ENCODE measurements around the gene FLNB. TPM values are rescaled to one million over a fixed set of nuclear protein-coding genes. Genes with fewer than 3 reads are reported as not detected.
A peak's percentile ranks its signal among the peaks of the same experiment; 100 is the strongest.

FLNB gene
- total RNA-seq, 2 donors from 2014 or later = 104 to 121 TPM

- Histone ChIP-seq H3K4me3 (no peak overlapping the region), H3K27me3 (no peaks in the 10 kb centered on the region), H3K4me1 (peaks cover 43% of the 10 kb centered on the region), H3K27ac (peak overlapping the region in 3 of 4 donors; percentile 8 to 56 (median 35)), H3K36me3 (replicated peaks in 1 of 2; ENCODE audit: insufficient read depth in 1 of 2, low read depth in 2 of 2) (no peaks in the 10 kb centered on the region), H3K9me3 (no peaks in the 10 kb centered on the region)
- DNase-seq = no peak
- intact Hi-C loops (cut with DNase I) = no loop called here
- TF ChIP-seq CTCF (IDR thresholded peaks at IDR 0.05) (no peak), POLR2A (IDR thresholded peaks at IDR 0.05) (no peak)
- WGBS, 2 donors = 80 to 81% methylated on average over 14 of the region's 14 CpGs
- ATAC-seq = no peak
These were observed 64.0 kb downstream of the FLNB start for GRCh38 chr3:58072052-58072762.

- 80 to 83% methylated on average over 3 of the region's 3 CpGs for WGBS, 2 donors
- peak overlapping the region in 1 of 4 donors; percentile 56 for H3K27ac ChIP-seq
These were observed 64.5 kb downstream of the FLNB start for GRCh38 chr3:58072763-58073130.

DNA sequence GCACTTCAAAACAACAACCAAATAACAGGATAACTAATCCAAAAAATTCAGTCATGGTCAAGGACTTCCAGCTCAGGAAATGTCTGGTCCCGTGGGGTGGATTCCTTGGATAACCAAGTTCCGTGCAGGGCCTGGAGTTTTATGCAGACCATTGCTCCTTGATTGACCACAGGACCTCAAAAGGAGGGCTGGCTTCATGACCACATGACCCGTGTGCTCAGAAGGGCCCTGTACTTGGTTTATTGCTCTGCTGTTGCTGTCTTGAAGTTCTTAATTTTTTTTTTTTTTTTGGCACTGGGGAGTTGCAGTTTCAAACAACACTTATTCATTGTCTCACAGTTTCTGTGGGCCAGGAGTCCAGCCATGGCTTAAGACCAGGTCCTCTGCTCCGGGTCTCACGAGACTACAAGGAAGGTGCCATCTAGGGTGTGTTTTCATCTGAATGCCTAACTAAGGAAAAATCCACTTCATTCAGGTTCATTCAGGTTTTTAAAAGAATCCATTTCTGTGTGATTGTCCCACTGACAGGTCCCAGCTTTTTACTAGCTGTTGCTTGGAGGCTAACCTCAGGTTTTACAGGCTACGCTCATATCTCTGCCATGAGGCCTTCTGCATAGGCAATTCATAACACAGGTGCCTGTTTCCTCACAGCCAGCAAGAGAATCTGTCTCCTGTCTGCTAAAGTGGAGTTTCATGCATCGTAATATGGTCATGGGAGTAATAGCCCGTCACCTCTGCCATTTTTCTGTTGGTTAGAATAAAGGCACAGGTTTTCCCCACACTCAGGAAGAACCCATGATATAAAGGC lies 65.3 kb downstream of the FLNB start:
- DNase-seq = peak in 1 of 4 donors; percentile 27
- intact Hi-C loops (cut with DNase I) = no loop called here
- TF ChIP-seq POLR2A (IDR thresholded peaks at IDR 0.05) (no peak), CTCF (IDR thresholded peaks at IDR 0.05) (no peak)
- no peak for ATAC-seq
- Histone ChIP-seq H3K4me1 (peaks cover 30% of the 10 kb centered on the region), H3K27ac (peak overlapping the region in 2 of 4 donors; percentile 5 to 9), H3K4me3 (no peak overlapping the region), H3K36me3 (replicated peaks in 1 of 2; ENCODE audit: insufficient read depth in 1 of 2, low read depth in 2 of 2) (peaks cover 0 to 4% of the 10 kb centered on the region in 2 donors), H3K9me3 (no peaks in the 10 kb centered on the region), H3K27me3 (no peaks in the 10 kb centered on the region)
- WGBS, 2 donors = 81 to 84% methylated on average over 8 of the region's 8 CpGs

More at GRCh38 chr3:58072763-58073130, 64.5 kb downstream of the FLNB start:
- intact Hi-C loops (cut with DNase I) = no loop called here
- no peaks in the 10 kb centered on the region for H3K9me3 ChIP-seq
- H3K27me3 ChIP-seq = no peaks in the 10 kb centered on the region
- ATAC-seq = no peak
- H3K4me3 ChIP-seq = no peak overlapping the region
- H3K36me3 ChIP-seq (replicated peaks in 1 of 2; ENCODE audit: insufficient read depth in 1 of 2, low read depth in 2 of 2) = peaks cover 0 to 4% of the 10 kb centered on the region in 2 donors
- H3K4me1 ChIP-seq = peaks cover 38% of the 10 kb centered on the region
- no peak for TF ChIP-seq CTCF (IDR thresholded peaks at IDR 0.05)
- TF ChIP-seq POLR2A (IDR thresholded peaks at IDR 0.05) = no peak
- DNase-seq = no peak

DNA sequence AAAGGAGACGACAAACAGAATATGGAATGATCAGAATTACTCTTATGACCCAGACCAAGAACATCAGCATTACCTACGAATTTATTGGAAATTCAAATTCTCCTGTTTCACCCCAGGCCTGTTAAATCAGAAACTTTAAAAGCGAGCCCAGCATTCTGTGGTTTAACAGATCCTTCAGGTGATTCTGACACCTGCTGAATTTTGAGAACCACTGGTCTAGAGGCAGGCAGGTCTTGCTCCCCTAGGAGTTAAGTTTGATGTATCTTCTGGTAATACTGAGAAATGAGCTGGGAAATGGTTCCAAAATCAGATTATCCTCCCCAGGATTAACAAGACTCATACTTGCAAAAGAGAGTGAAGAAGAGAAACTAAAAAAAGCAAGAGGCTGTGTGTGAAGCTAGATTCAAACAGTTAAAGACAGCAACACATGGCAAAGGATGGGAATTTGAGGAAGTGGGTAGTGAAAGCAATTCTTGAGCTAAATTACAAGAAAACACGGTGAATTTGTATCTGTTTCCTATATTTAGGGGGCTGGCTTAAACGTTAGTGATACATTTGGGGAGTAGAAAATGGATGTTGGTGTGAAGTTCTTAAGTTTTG lies 66.0 kb downstream of the FLNB start:
- intact Hi-C loops (cut with DNase I) = no loop called here
- DNase-seq (no peak), ATAC-seq (no peak)
- WGBS, 2 donors = 73 to 87% methylated on average over 5 of the region's 5 CpGs
- H3K27ac ChIP-seq = peak overlapping the region in 1 of 4 donors; percentile 9
- no peaks in the 10 kb centered on the region for H3K9me3 ChIP-seq
- peaks cover under 1 to 7% of the 10 kb centered on the region in 2 donors for H3K36me3 ChIP-seq (replicated peaks in 1 of 2; ENCODE audit: insufficient read depth in 1 of 2, low read depth in 2 of 2)
- H3K4me1 ChIP-seq = peaks cover 27% of the 10 kb centered on the region
- TF ChIP-seq CTCF (IDR thresholded peaks at IDR 0.05) (no peak), POLR2A (IDR thresholded peaks at IDR 0.05) (no peak)
- H3K27me3 ChIP-seq = no peaks in the 10 kb centered on the region
- no peak overlapping the region for H3K4me3 ChIP-seq
